ENCODE measurements around the gene TEPSIN. TPM values are rescaled to one million over a fixed set of nuclear protein-coding genes. Genes with fewer than 3 reads are reported as not detected.

Gene TEPSIN
- total and polyA plus RNA-seq, 2 donors (not counting 3 experiments of a cell fraction or from before 2014, with no cell fraction given), result 41.6 to 45.3 TPM

DNA sequence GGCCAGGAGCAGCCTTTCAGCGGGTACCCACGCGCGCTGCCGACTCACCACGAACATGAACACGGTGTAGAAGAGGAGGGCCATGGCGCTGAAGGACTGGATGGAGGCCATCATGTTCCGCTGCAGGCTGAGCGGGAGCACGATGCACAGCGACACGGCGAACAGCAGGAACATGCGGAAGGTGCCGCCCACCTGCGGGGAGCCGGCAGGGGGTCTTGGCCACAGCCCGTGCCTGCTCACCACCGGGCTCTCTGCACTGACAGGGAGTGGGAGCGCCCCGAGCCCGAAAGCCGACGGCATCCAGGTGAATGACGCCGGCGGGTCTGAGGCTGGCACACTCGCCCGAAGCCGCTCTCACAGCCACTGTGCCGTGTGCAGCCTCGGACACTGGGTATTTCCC, 43.3 kb upstream of the TEPSIN start:
- Histone ChIP-seq H2AFZ (ENCODE audit: low read depth, low read length) (no peak overlapping the region), H3K79me2 (ENCODE audit: control insufficient read depth, insufficient read depth, low read length) (peaks cover 17% of the 10 kb centered on the region), H3K4me1 (ENCODE audit: control insufficient read depth, extremely low read depth, insufficient read depth, low read length) (peaks cover 19% of the 10 kb centered on the region), H3K4me2 (ENCODE audit: insufficient read depth, low read length) (no peak overlapping the region), H3K27me3 (ENCODE audit: control insufficient read depth in 2 of 2, insufficient read depth in 2 of 2, low read length in 2 of 2) (no peaks in the 10 kb centered on the region), H3K9ac (replicated peaks; ENCODE audit: extremely low read depth, insufficient read depth, low read length) (no peak overlapping the region), H3K9me3 (replicated peaks; ENCODE audit: control insufficient read depth, insufficient read depth, low read length) (no peaks in the 10 kb centered on the region), H3K9me1 (replicated peaks; ENCODE audit: control insufficient read depth, extremely low read depth, insufficient read depth, low read length) (no peaks in the 10 kb centered on the region), H3K4me3 (replicated peaks in 1 of 3; ENCODE audit: insufficient read depth in 1 of 3, low read depth in 1 of 3, low read length in 3 of 3) (no peak overlapping the region), H3K36me3 (ENCODE audit: control insufficient read depth in 2 of 2, extremely low read depth in 1 of 2, insufficient read depth in 2 of 2, low read length in 2 of 2) (peaks cover 6 to 33% of the 10 kb centered on the region in 2 experiments), H4K20me1 (replicated peaks; ENCODE audit: control insufficient read depth, extremely low read depth, insufficient read depth, low read length) (no peaks in the 10 kb centered on the region), H3K27ac (ENCODE audit: insufficient read depth, low read depth, low read length) (no peak overlapping the region)
- no TSS peak for BruUV-seq (replicated peaks)
- no peak for DNase-seq (ENCODE audit: low read depth, low spot score)
- FAIRE-seq, result no peak
- POLR2A ChIA-PET, result no interaction called here
- intact Hi-C loops (cut with micrococcal nuclease), result no loop called here
- CTCF ChIA-PET, result no interaction called here
- TF ChIP-seq JUN (IDR thresholded peaks at IDR 0.05; ENCODE audit: borderline replicate concordance, insufficient read depth, insufficient read length, low read depth) (no peak), FOS (IDR thresholded peaks at IDR 0.05; ENCODE audit: borderline replicate concordance, insufficient read depth, low read length) (no peak)
- TF ChIP-seq, protein P1, sequence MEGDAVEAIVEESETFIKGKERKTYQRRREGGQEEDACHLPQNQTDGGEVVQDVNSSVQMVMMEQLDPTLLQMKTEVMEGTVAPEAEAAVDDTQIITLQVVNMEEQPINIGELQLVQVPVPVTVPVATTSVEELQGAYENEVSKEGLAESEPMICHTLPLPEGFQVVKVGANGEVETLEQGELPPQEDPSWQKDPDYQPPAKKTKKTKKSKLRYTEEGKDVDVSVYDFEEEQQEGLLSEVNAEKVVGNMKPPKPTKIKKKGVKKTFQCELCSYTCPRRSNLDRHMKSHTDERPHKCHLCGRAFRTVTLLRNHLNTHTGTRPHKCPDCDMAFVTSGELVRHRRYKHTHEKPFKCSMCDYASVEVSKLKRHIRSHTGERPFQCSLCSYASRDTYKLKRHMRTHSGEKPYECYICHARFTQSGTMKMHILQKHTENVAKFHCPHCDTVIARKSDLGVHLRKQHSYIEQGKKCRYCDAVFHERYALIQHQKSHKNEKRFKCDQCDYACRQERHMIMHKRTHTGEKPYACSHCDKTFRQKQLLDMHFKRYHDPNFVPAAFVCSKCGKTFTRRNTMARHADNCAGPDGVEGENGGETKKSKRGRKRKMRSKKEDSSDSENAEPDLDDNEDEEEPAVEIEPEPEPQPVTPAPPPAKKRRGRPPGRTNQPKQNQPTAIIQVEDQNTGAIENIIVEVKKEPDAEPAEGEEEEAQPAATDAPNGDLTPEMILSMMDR (IDR thresholded peaks at IDR 0.05; ENCODE audit: extremely low read depth in 1 of 2, insufficient read depth in 1 of 2, low read depth in 1 of 2, low read length in 2 of 2), result no peak
- dilution Hi-C loops (cut with MboI; ENCODE audit: extremely low pct_ligation_motif_present, low sequenced_read_pairs), result no loop called here

DNA sequence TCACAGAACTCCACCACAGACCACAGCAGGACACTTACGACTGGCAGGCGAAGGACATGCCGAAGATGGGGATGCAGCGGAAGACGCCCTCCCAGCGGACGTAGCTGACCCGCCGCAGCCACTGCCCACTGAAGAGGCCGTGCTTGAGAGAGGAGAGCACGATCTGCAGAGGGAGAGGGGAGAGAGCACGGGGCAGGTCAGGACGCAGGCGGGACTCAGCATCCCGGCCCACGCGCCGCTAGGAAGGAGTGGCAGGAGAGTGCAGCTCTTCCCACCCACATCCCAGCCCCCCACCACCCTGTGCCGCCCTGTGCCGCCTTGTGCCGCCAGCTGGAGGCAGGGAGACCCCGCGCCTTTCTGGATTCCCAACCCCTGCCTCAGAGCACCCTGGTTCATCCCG, 41.7 kb upstream of the TEPSIN start:
- intact Hi-C loops (cut with micrococcal nuclease), result no loop called here
- no peak overlapping the region for H3K9ac ChIP-seq (replicated peaks; ENCODE audit: extremely low read depth, insufficient read depth, low read length)
- ChIA-PET POLR2A (no interaction called here), CTCF (interaction anchor here (1.6 kb wide), 1 partner anchor 11 kb away, joined by 4 read pairs; no protein-coding TSS in a partner anchor)
- no peak overlapping the region for H2AFZ ChIP-seq (ENCODE audit: low read depth, low read length)
- H4K20me1 ChIP-seq (replicated peaks; ENCODE audit: control insufficient read depth, extremely low read depth, insufficient read depth, low read length), result no peaks in the 10 kb centered on the region
- peaks cover 9 to 43% of the 10 kb centered on the region in 2 experiments for H3K36me3 ChIP-seq (ENCODE audit: control insufficient read depth in 2 of 2, extremely low read depth in 1 of 2, insufficient read depth in 2 of 2, low read length in 2 of 2)
- dilution Hi-C loops (cut with MboI; ENCODE audit: extremely low pct_ligation_motif_present, low sequenced_read_pairs), result no loop called here
- peaks cover 9% of the 10 kb centered on the region for H3K4me1 ChIP-seq (ENCODE audit: control insufficient read depth, extremely low read depth, insufficient read depth, low read length)
- H3K9me3 ChIP-seq (replicated peaks; ENCODE audit: control insufficient read depth, insufficient read depth, low read length), result no peaks in the 10 kb centered on the region
- DNase-seq (ENCODE audit: low read depth, low spot score) (no peak), FAIRE-seq (no peak)
- no TSS peak for BruUV-seq (replicated peaks)
- peaks cover 6% of the 10 kb centered on the region for H3K79me2 ChIP-seq (ENCODE audit: control insufficient read depth, insufficient read depth, low read length)
- TF ChIP-seq POLR2AphosphoS5 (IDR thresholded peaks at IDR 0.05; ENCODE audit: insufficient read depth, low read depth, low read length) (no peak), MYC (IDR thresholded peaks at IDR 0.05; ENCODE audit: low read depth, low read length) (no peak)
- H3K27ac ChIP-seq (ENCODE audit: insufficient read depth, low read depth, low read length), result no peak overlapping the region
- no peaks in the 10 kb centered on the region for H3K27me3 ChIP-seq (ENCODE audit: control insufficient read depth in 2 of 2, insufficient read depth in 2 of 2, low read length in 2 of 2)
- H3K4me2 ChIP-seq (ENCODE audit: insufficient read depth, low read length), result no peak overlapping the region
- no peak overlapping the region for H3K4me3 ChIP-seq (replicated peaks in 1 of 3; ENCODE audit: insufficient read depth in 1 of 3, low read depth in 1 of 3, low read length in 3 of 3)
- H3K9me1 ChIP-seq (replicated peaks; ENCODE audit: control insufficient read depth, extremely low read depth, insufficient read depth, low read length), result no peaks in the 10 kb centered on the region

All from endothelial cell of umbilical vein (primary cell).